Heart left ventricle (tissue), 16 donors: ENCODE data around the gene PLPP3. TPM values are rescaled to one million over a fixed set of nuclear protein-coding genes. Genes with fewer than 3 reads are reported as not detected.

ENCODE experiments used
- ATAC-seq, 4 donors: fragments of 200-7000 bp; cut with Tn5 transposase; one replicate each; pipeline ENCODE4 v1.9.1; 2020 to 2022; ENCODE audit warnings: moderate library complexity in 4 of 4, mild to moderate bottlenecking in 3 of 4, moderate number of reproducible peaks in 1 of 4
- DNase-seq, 5 donors: peaks; one replicate each; pipeline ENCODE4 v3.0.0-alpha.2; 2020
- H3K27ac ChIP-seq, 12 donors: fragments of 200-600 bp; sonication (generic) in 4 of 12; one replicate each; pipeline versions ENCODE4 v1.5.0 to v1.8.0; 2016 to 2022; ENCODE audit warnings: mild to moderate bottlenecking in 2 of 12
- H3K27me3 ChIP-seq, 9 donors: fragments of 200-600 bp; sonication (generic) in 2 of 9; one replicate each; pipeline versions ENCODE4 v1.5.1 to v1.8.0; 2016 to 2022; ENCODE audit warnings: mild to moderate bottlenecking in 3 of 9
- H3K36me3 ChIP-seq, 9 donors: fragments of 200-600 bp; sonication (generic) in 2 of 9; one replicate each; pipeline versions ENCODE4 v1.5.0 to v1.8.0; 2018 to 2022; ENCODE audit warnings: mild to moderate bottlenecking in 2 of 9
- H3K4me1 ChIP-seq, 12 donors: fragments of 200-600 bp; sonication (generic) in 4 of 12; one replicate each; pipeline versions ENCODE4 v1.5.0 to v1.8.0; 2016 to 2022; ENCODE audit warnings: mild to moderate bottlenecking in 3 of 12
- H3K4me3 ChIP-seq, 12 donors: fragments of 200-600 bp; sonication (generic) in 4 of 12; one replicate each; pipeline versions ENCODE4 v1.5.0 to v1.8.0; 2017 to 2022; ENCODE audit warnings: mild to moderate bottlenecking in 9 of 12, moderate library complexity in 4 of 12
- H3K9me3 ChIP-seq, 12 donors: fragments of 200-600 bp; sonication (generic) in 4 of 12; one replicate each; pipeline versions ENCODE4 v1.5.0 to v1.8.0; 2016 to 2022; ENCODE audit warnings: mild to moderate bottlenecking in 1 of 12
- CTCF ChIP-seq, 12 donors: fragments of 200-600 bp; sonication (generic) in 4 of 12; IDR thresholded peaks; one replicate each; pipeline versions ENCODE4 v1.5.0 to v1.8.0; 2018 to 2022; ENCODE audit warnings: antibody characterized with exemption in 12 of 12, mild to moderate bottlenecking in 5 of 12
- POLR2A ChIP-seq, 2 donors: fragments of 450-650 bp; IDR thresholded peaks; one replicate each; pipeline ENCODE4 v1.6.1; 2017; ENCODE audit warnings: antibody characterized with exemption in 2 of 2, mild to moderate bottlenecking in 2 of 2, moderate library complexity in 2 of 2
- WGBS, 4 donors: extraction: QIAGEN DNeasy Blood & Tissue Kit in 2 of 4; methylation state at CpG; one replicate each; pipeline versions ENCODE4 v1.1.5 to v1.1.7; 2013 to 2018; 5-methylcytosine and 5-hydroxymethylcytosine counted together
- intact Hi-C, 10 donors: fragments of 100-400 bp; cut with DNase I; formaldehyde crosslinking; loops; one replicate each; pipeline versions ENCODE4 v1.11.1 to v1.14.2; 2022
- polyA plus RNA-seq, 2 donors: library from polyadenylated mRNA; stranded (reverse); fragments of 200-250 nt; gene quantifications; one replicate each; pipeline ENCODE4 v1.2.3, GENCODE V29; 2013
- total RNA-seq, 9 donors: library from RNA; depleted of rRNA in 2 of 9; stranded (reverse); fragments of >200 nt in 2 of 9; fragmentation: NEBNext Ultra II Directional in 3 of 9; extraction: Animal tissue kit (Norgen Biotek cat#: 25700) in 3 of 9; gene quantifications; one replicate each; pipeline versions ENCODE4 v1.1.0 to v1.2.4, GENCODE V29; 2016 to 2023
- donor health status: ischemic (EF 13 %, LVEDD 7.1; RV severe dilation, severe dysfunction).
- donor health status: healthy with polysubstance abuse.
- donor health status: DM: no; HTN: yes; CAD: no.
- donor health status: DM: no; HTN: no; CAD: no.
- donor health status: ischemic (EF 25% LVEDD 6.9; RV normal size, moderate dysfunction).
- donor health status: ischemic (EF 25% LVEDD 5.7; RV mildly dilated, moderate dysfunction).
- donor health status: healthy.
- donor health status: DM: yes; HTN: yes; CAD: no.
- donor health status: ischemic (EF 35%, LVEDD 5.7; RV mildly dilated, moderate dysfunction).
- donor health status: nonischemic (EF 11% LVEDD 7.7; RV severe dilation, severe dysfunction).
- donor health status: DM: yes; HTN: yes; CAD: no.
- donor health status: PGD.
- donor health status: ischemic (EF 29% LVEDD 5.4; RV normal size, mild dysfunction).
- donor health status: nonischemic (EF 23%, LVEDD 6.1; RV moderate dilation, normal function).

Gene PLPP3
- total and polyA plus RNA-seq, 11 donors, result 17.1 to 221 (median 89.9) TPM

GRCh38 chr1:56511766-56512165 lies 67.6 kb downstream of the PLPP3 start:
- Histone ChIP-seq H3K9me3 (no peaks in the 10 kb centered on the region), H3K4me3 (no peak overlapping the region), H3K36me3 (peaks cover 0 to 69% (median 40%) of the 10 kb centered on the region in 9 donors), H3K27me3 (no peaks in the 10 kb centered on the region), H3K4me1 (peaks cover 15 to 100% (median 90%) of the 10 kb centered on the region in 12 donors), H3K27ac (peak overlapping the region in 8 of 12 donors; percentile 2 to 84 (median 70))
- intact Hi-C loops, result loop anchor here in 4 of 10 donors (2.0 to 10.0 kb wide), 3 partner anchors 63 to 66 kb away; partner anchors contain the start of gene PLPP3 (in 3 of the 4)
- no peak for ATAC-seq
- WGBS, 4 donors, result 75 to 96% (median 94%) methylated on average over 7 to 8 of the region's 8 CpGs
- no peak for DNase-seq
- no peak for TF ChIP-seq POLR2A (IDR thresholded peaks at IDR 0.05)

- no peak for DNase-seq
- H3K9me3 ChIP-seq, result no peaks in the 10 kb centered on the region
- H3K36me3 ChIP-seq, result peaks cover 0 to 69% (median 44%) of the 10 kb centered on the region in 9 donors
- WGBS, 4 donors, result 79 to 88% (median 82%) methylated on average over 6 of the region's 6 CpGs
- H3K27ac ChIP-seq, result peak overlapping the region in 8 of 12 donors; percentile 31 to 84 (median 74)
- H3K27me3 ChIP-seq, result no peaks in the 10 kb centered on the region
- TF ChIP-seq POLR2A (IDR thresholded peaks at IDR 0.05) (no peak), CTCF (IDR thresholded peaks at IDR 0.05) (no peak)
- H3K4me3 ChIP-seq, result no peak overlapping the region
- intact Hi-C loops, result loop anchor here in 4 of 10 donors (2.0 to 10.0 kb wide), 3 partner anchors 63 to 66 kb away; partner anchors contain the start of gene PLPP3 (in 3 of the 4)
- peaks cover 16 to 100% (median 90%) of the 10 kb centered on the region in 12 donors for H3K4me1 ChIP-seq
- no peak for ATAC-seq
Measured at GRCh38 chr1:56511364-56511763, 68.0 kb downstream of the PLPP3 start.

GRCh38 chr1:56510642-56511021 lies 68.7 kb downstream of the PLPP3 start:
- Histone ChIP-seq H3K27ac (peak overlapping the region in 10 of 12 donors; percentile 31 to 84 (median 70)), H3K4me3 (peak overlapping the region in 1 of 12 donors; percentile 14), H3K9me3 (no peaks in the 10 kb centered on the region), H3K27me3 (no peaks in the 10 kb centered on the region), H3K4me1 (peaks cover 10 to 100% (median 90%) of the 10 kb centered on the region in 12 donors), H3K36me3 (peaks cover 0 to 70% (median 52%) of the 10 kb centered on the region in 9 donors)
- TF ChIP-seq POLR2A (IDR thresholded peaks at IDR 0.05) (no peak), CTCF (IDR thresholded peaks at IDR 0.05) (no peak)
- intact Hi-C loops, result loop anchor here in 4 of 10 donors (2.0 to 10.0 kb wide), 3 partner anchors 64 to 67 kb away; partner anchors contain the start of gene PLPP3 (in 3 of the 4)
- ATAC-seq (no peak), DNase-seq (no peak)
- WGBS, 4 donors, result 20 to 30% (median 29%) methylated on average over 1 of the region's 1 CpG

GRCh38 chr1:56509713-56510641 lies 69.4 kb downstream of the PLPP3 start:
- no peaks in the 10 kb centered on the region for H3K27me3 ChIP-seq
- H3K36me3 ChIP-seq, result peaks cover 0 to 74% (median 55%) of the 10 kb centered on the region in 9 donors
- H3K4me3 ChIP-seq, result peak overlapping the region in 1 of 12 donors; percentile 14
- WGBS, 4 donors, result 39 to 47% (median 44%) methylated on average over 13 of the region's 13 CpGs
- H3K27ac ChIP-seq, result peak overlapping the region in 11 of 12 donors; percentile 32 to 84 (median 73)
- TF ChIP-seq POLR2A (IDR thresholded peaks at IDR 0.05), result no peak
- TF ChIP-seq CTCF (IDR thresholded peaks at IDR 0.05), result no peak
- peaks cover 7 to 100% (median 90%) of the 10 kb centered on the region in 12 donors for H3K4me1 ChIP-seq
- no peak for ATAC-seq
- peak in 2 of 5 donors; percentile 34 to 40 for DNase-seq
- intact Hi-C loops, result loop anchor here in 8 of 10 donors (2.0 to 10.0 kb wide), 5 partner anchors 65 to 155 kb away; partner anchors contain the start of gene PLPP3 (in 7 of the 8)
- H3K9me3 ChIP-seq, result no peaks in the 10 kb centered on the region
